HepG2 (cell line): ENCODE results near the gene TTC6. TPM values are rescaled to one million over a fixed set of nuclear protein-coding genes. Genes with fewer than 3 reads are reported as not detected.

Experiments used
- AGO2 ChIP-seq: fragments of 200-400 bp; formaldehyde crosslinking; optimal IDR thresholded peaks from 2 replicates; pipeline ENCODE3; 2017; ENCODE audit warnings: mild to moderate bottlenecking, low read depth, low read length, moderate library complexity
- ASH2L ChIP-seq: fragments of 300-600, 200-600 bp; sonication (generic); IDR thresholded peaks from 2 replicates; pipeline ENCODE4 v1.7.0; 2017; ENCODE audit warnings: low read depth, mild to moderate bottlenecking, moderate library complexity, mixed read lengths, low read length; ENCODE audit not compliant: insufficient read length
- ATM ChIP-seq: fragments of 450-650 bp; IDR thresholded peaks from 2 replicates; pipeline ENCODE4 v1.7.1; 2017; ENCODE audit warnings: mild to moderate bottlenecking, borderline replicate concordance
- DNMT1 ChIP-seq: sonication (generic); formaldehyde crosslinking; IDR thresholded peaks from 2 replicates; pipeline ENCODE4 v1.5.1; 2020; ENCODE audit warnings: mild to moderate bottlenecking, missing genetic modification reagents
- ELF1 ChIP-seq: sonication (generic); formaldehyde crosslinking; IDR thresholded peaks from 2 replicates; pipeline ENCODE4 v1.4.0; 2020; ENCODE audit warnings: missing genetic modification reagents
- ETV5 ChIP-seq: IDR thresholded peaks from 2 replicates; pipeline ENCODE4 v1.6.1; 2018; ENCODE audit warnings: missing biosample characterization, missing genetic modification reagents, inconsistent platforms, borderline replicate concordance
- FIP1L1 ChIP-seq: fragments of 200-400 bp; formaldehyde crosslinking; IDR thresholded peaks from 2 replicates; pipeline ENCODE4 v1.6.1; 2018; ENCODE audit warnings: low read depth, mild to moderate bottlenecking, low read length, moderate library complexity, borderline replicate concordance; ENCODE audit not compliant: insufficient read depth
- HMG20B ChIP-seq: conservative IDR thresholded peaks from 2 replicates; pipeline ENCODE4 v1.6.1; 2016; ENCODE audit warnings: missing genetic modification reagents, missing compliant biosample characterization
- IRX3 ChIP-seq: sonication (generic); formaldehyde crosslinking; IDR thresholded peaks from 2 replicates; pipeline ENCODE4 v1.8.1; 2023; ENCODE audit warnings: mild to moderate bottlenecking, low read depth, missing genetic modification reagents, borderline replicate concordance
- LBX2 ChIP-seq: sonication (generic); formaldehyde crosslinking; IDR thresholded peaks from 2 replicates; pipeline ENCODE4 v1.5.0; 2020; ENCODE audit warnings: missing genetic modification reagents, mild to moderate bottlenecking, borderline replicate concordance
- TAF15 ChIP-seq: fragments of 200-400 bp; formaldehyde crosslinking; IDR thresholded peaks from one replicate; pipeline ENCODE4 v1.6.1; 2018; ENCODE audit warnings: mild to moderate bottlenecking, low read depth, low read length; ENCODE audit not compliant: poor library complexity, severe bottlenecking
- TEAD3 ChIP-seq: optimal IDR thresholded peaks from 2 replicates; pipeline ENCODE3; 2016; ENCODE audit warnings: borderline replicate concordance
- ZBTB1 ChIP-seq: sonication (generic); formaldehyde crosslinking; IDR thresholded peaks from 2 replicates; pipeline ENCODE4 v1.4.0; 2020; ENCODE audit warnings: missing genetic modification reagents, borderline replicate concordance
- ZBTB49 ChIP-seq: sonication (generic); formaldehyde crosslinking; IDR thresholded peaks from 2 replicates; pipeline ENCODE4 v1.4.0; 2020; ENCODE audit warnings: missing genetic modification reagents, borderline replicate concordance
- ZNF496 ChIP-seq: sonication (generic); formaldehyde crosslinking; IDR thresholded peaks from 2 replicates; pipeline ENCODE4 v1.8.1; 2023; ENCODE audit warnings: mild to moderate bottlenecking, moderate library complexity, missing genetic modification reagents; ENCODE audit not compliant: insufficient replicate concordance
- ZNF646 ChIP-seq: sonication (generic); formaldehyde crosslinking; IDR thresholded peaks from 2 replicates; pipeline ENCODE4 v1.9.0; 2021; ENCODE audit warnings: mild to moderate bottlenecking, missing genetic modification reagents
- polyA plus RNA-seq, 8 experiments: library from polyadenylated mRNA; depleted of rRNA in 3 of 8; stranded (reverse) in 7 of 8; unstranded in 1 of 8; fragments of >200 nt; fragmentation: Illumina TruSeq in 4 of 8; extraction: Trizol in 4 of 8; gene quantifications; 2 replicates each; pipeline versions ENCODE4 v1.2.1 to v1.2.3, GENCODE V29; 2011 to 2016; ENCODE audit warnings: low read depth in 4 of 8, missing spikeins in 1 of 8, mixed read lengths in 1 of 8; ENCODE audit not compliant: insufficient read depth in 1 of 8
- total RNA-seq, 5 experiments: library from RNA; depleted of rRNA; stranded (reverse); fragments of >200 nt; fragmentation: Illumina TruSeq; extraction: Trizol; gene quantifications; 2 replicates each; pipeline ENCODE4 v1.2.3, GENCODE V29; 2016; ENCODE audit warnings: low read depth in 1 of 5

The TTC6 gene
- total and polyA plus RNA-seq, 2 of the 13 experiments (the other 11 are each of a cell fraction or from before 2014, with no cell fraction given): 9.3 to 27.4 TPM

- TF ChIP-seq ZNF646 (CRISPR knock-in tag) (0 out of 2 replicates have a peak, but pooled peaks have one; percentile 60), ETV5 (CRISPR knock-in tag) (peak; percentile 70), ATM (no peak), DNMT1 (0 out of 2 replicates have a peak, but pooled peaks have one; percentile 40), AGO2 (peak; percentile 93), ZBTB1 (CRISPR knock-in tag) (peak; percentile 65; the same call in 1 of the 2 replicates), TAF15 (peak; percentile 48), FIP1L1 (no peak), ELF1 (CRISPR knock-in tag) (peak; percentile 57), ASH2L (peak; percentile 82), LBX2 (CRISPR knock-in tag) (peak; percentile 88; the same call in 1 of the 2 replicates), ZNF496 (no peak), ZBTB49 (CRISPR knock-in tag) (no peak), TEAD3 (peak; percentile 55), HMG20B (peak; percentile 74), IRX3 (CRISPR knock-in tag) (peak; percentile 49; the same call in 1 of the 2 replicates)
These were observed 11.8 kb upstream of the TTC6 start (continued) for GRCh38 chr14:37583358-37584210.
